ENCODE results near the gene RGS6.

The RGS6 gene

DNA sequence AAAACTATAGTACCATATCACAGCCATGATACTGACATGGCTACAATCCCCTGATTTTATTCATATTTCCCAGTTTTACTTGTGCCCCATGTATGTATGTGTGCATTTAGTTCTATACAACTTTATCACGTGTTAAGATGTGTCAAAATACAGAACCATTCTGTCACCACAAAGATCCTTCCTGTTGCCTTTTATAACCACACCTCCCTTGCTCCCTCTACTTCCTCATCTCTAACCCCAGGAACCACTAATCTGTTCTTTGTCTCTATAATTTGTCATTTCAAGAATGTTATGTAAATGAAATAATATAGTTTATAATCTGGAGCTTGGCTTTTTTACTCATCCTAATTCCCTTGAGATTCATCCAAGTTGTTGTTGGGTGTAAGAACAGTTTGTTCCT is 603.3 kb downstream of the RGS6 start:
- Histone ChIP-seq H3K27ac (ENCODE audit: low read depth, low read length) (no peak overlapping the region), H3K4me1 (ENCODE audit: control insufficient read depth, low read length) (peaks cover 11% of the 10 kb centered on the region), H3K4me3 (ENCODE audit: low read length) (no peak overlapping the region), H3F3A (ENCODE audit: control insufficient read depth, insufficient read depth) (no peaks in the 10 kb centered on the region), H3K27me3 (ENCODE audit: control insufficient read depth, low read length) (no peaks in the 10 kb centered on the region), H3K36me3 (ENCODE audit: control insufficient read depth, low read length) (no peaks in the 10 kb centered on the region), H3K9me3 (ENCODE audit: control insufficient read depth, insufficient read depth, low read length) (0 out of 2 replicates have a peak, but pooled peaks cover 3% of the 10 kb centered on the region), H3K79me2 (ENCODE audit: control insufficient read depth, low read length) (no peaks in the 10 kb centered on the region), H3K9me2 (replicated peaks; ENCODE audit: control insufficient read depth, low read length) (no peaks in the 10 kb centered on the region), H3K4me2 (ENCODE audit: low read length) (no peak overlapping the region), H4K20me1 (ENCODE audit: control insufficient read depth, insufficient read depth, low read depth, low read length) (no peaks in the 10 kb centered on the region)
- TF ChIP-seq EZH2phosphoT487 (IDR thresholded peaks at IDR 0.05; ENCODE audit: borderline replicate concordance, low read length), result no peak
- TF ChIP-seq, protein P1, sequence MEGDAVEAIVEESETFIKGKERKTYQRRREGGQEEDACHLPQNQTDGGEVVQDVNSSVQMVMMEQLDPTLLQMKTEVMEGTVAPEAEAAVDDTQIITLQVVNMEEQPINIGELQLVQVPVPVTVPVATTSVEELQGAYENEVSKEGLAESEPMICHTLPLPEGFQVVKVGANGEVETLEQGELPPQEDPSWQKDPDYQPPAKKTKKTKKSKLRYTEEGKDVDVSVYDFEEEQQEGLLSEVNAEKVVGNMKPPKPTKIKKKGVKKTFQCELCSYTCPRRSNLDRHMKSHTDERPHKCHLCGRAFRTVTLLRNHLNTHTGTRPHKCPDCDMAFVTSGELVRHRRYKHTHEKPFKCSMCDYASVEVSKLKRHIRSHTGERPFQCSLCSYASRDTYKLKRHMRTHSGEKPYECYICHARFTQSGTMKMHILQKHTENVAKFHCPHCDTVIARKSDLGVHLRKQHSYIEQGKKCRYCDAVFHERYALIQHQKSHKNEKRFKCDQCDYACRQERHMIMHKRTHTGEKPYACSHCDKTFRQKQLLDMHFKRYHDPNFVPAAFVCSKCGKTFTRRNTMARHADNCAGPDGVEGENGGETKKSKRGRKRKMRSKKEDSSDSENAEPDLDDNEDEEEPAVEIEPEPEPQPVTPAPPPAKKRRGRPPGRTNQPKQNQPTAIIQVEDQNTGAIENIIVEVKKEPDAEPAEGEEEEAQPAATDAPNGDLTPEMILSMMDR (IDR thresholded peaks at IDR 0.05; ENCODE audit: low read depth, low read length, poor library complexity, severe bottlenecking), result no peak

DNA sequence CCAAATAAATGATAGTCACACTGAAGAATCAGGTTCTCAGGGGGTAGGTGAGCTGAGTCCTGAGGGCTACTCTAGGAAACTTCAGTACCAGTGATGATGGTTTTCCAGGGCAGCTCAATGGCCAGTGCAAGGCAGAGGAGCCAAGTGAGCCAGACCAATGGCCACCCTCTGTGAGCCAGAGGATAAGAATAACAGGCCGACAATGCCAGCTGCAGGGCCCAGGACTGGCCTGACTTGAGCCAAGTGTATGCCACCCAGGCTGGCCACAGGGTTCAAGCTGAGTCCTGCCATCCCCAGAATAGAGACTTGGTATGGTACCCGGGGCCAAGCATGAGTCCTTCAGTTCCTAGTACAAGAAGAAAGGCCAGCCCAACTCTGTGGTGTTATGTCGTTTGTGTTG is 606.2 kb downstream of the RGS6 start:
- no peak overlapping the region for H3K4me3 ChIP-seq (ENCODE audit: low read length)
- no peaks in the 10 kb centered on the region for H4K20me1 ChIP-seq (ENCODE audit: control insufficient read depth, insufficient read depth, low read depth, low read length)
- H3K79me2 ChIP-seq (ENCODE audit: control insufficient read depth, low read length), result no peaks in the 10 kb centered on the region
- no peaks in the 10 kb centered on the region for H3K36me3 ChIP-seq (ENCODE audit: control insufficient read depth, low read length)
- no peaks in the 10 kb centered on the region for H3K27me3 ChIP-seq (ENCODE audit: control insufficient read depth, low read length)
- peaks cover 11% of the 10 kb centered on the region for H3K4me1 ChIP-seq (ENCODE audit: control insufficient read depth, low read length)
- TF ChIP-seq EZH2phosphoT487 (IDR thresholded peaks at IDR 0.05; ENCODE audit: borderline replicate concordance, low read length), result no peak
- TF ChIP-seq, protein P1 (IDR thresholded peaks at IDR 0.05; ENCODE audit: low read depth, low read length, poor library complexity, severe bottlenecking), result no peak
- H3F3A ChIP-seq (ENCODE audit: control insufficient read depth, insufficient read depth), result no peaks in the 10 kb centered on the region
- no peaks in the 10 kb centered on the region for H3K9me2 ChIP-seq (replicated peaks; ENCODE audit: control insufficient read depth, low read length)
- H3K27ac ChIP-seq (ENCODE audit: low read depth, low read length), result no peak overlapping the region
- no peaks in the 10 kb centered on the region for H3K9me3 ChIP-seq (ENCODE audit: control insufficient read depth, insufficient read depth, low read length)
- H3K4me2 ChIP-seq (ENCODE audit: low read length), result no peak overlapping the region

- TF ChIP-seq, protein P1 (IDR thresholded peaks at IDR 0.05; ENCODE audit: low read depth, low read length, poor library complexity, severe bottlenecking), result no peak
- no peak for TF ChIP-seq EZH2phosphoT487 (IDR thresholded peaks at IDR 0.05; ENCODE audit: borderline replicate concordance, low read length)
- no peaks in the 10 kb centered on the region; the same call in 1 of the 2 replicates for H3K27me3 ChIP-seq (ENCODE audit: control insufficient read depth, low read length)
- no peaks in the 10 kb centered on the region for H3K79me2 ChIP-seq (ENCODE audit: control insufficient read depth, low read length)
- H3K9me3 ChIP-seq (ENCODE audit: control insufficient read depth, insufficient read depth, low read length), result no peaks in the 10 kb centered on the region
- no peaks in the 10 kb centered on the region for H3K36me3 ChIP-seq (ENCODE audit: control insufficient read depth, low read length)
- H4K20me1 ChIP-seq (ENCODE audit: control insufficient read depth, insufficient read depth, low read depth, low read length), result no peaks in the 10 kb centered on the region
- no peak overlapping the region for H3K4me3 ChIP-seq (ENCODE audit: low read length)
- H3K4me1 ChIP-seq (ENCODE audit: control insufficient read depth, low read length), result peaks cover 11% of the 10 kb centered on the region
- H3K27ac ChIP-seq (ENCODE audit: low read depth, low read length), result no peak overlapping the region
- no peaks in the 10 kb centered on the region for H3K9me2 ChIP-seq (replicated peaks; ENCODE audit: control insufficient read depth, low read length)
- H3K4me2 ChIP-seq (ENCODE audit: low read length), result no peak overlapping the region
- H3F3A ChIP-seq (ENCODE audit: control insufficient read depth, insufficient read depth), result no peaks in the 10 kb centered on the region
These were observed 607.6 kb downstream of the RGS6 start for GRCh38 chr14:72539661-72540315.

Data from DOHH2 (cell line).